AG04450 (cell line): ENCODE results near the gene KRT33A. TPM values are rescaled to one million over a fixed set of nuclear protein-coding genes. Genes with fewer than 3 reads are reported as not detected.

ENCODE experiments used
- CTCF ChIA-PET: fragments of 300-600, 350-600 bp; formaldehyde crosslinking; extraction: SDS; loops from one replicate; lab custom pipeline; 2022; ENCODE audit warnings: antibody characterized with exemption, inconsistent platforms; lab: Charles Lee
- POLR2A ChIA-PET: fragments of 350-600 bp; formaldehyde crosslinking; extraction: SDS; loops from one replicate; lab custom pipeline; 2021; ENCODE audit warnings: antibody characterized with exemption, inconsistent platforms; lab: Yijun Ruan, JAX
- DNase-seq: peaks from one replicate; pipeline ENCODE4 v3.0.0-alpha.2; 2011; ENCODE audit warnings: low read depth, low spot score
- H3K27ac ChIP-seq: one replicate; pipeline ENCODE4 v1.5.1; 2012; ENCODE audit warnings: low read depth, low read length, control low read depth
- H3K27me3 ChIP-seq: one replicate; pipeline ENCODE4 v1.6.0; 2012; ENCODE audit warnings: low read length; ENCODE audit not compliant: control insufficient read depth, insufficient read depth
- H3K4me3 ChIP-seq: 2 replicates; pipeline ENCODE4 v1.5.1; 2011; ENCODE audit warnings: mild to moderate bottlenecking, low read depth, low read length, control low read depth
- H3K9me3 ChIP-seq: 2 replicates; pipeline ENCODE4 v1.5.1; 2012; ENCODE audit warnings: low read length; ENCODE audit not compliant: control insufficient read depth, insufficient read depth
- polyA plus RNA-seq: library from polyadenylated mRNA; depleted of rRNA; stranded (reverse); fragments of >200 nt; gene quantifications from 2 replicates; pipeline ENCODE4 v1.2.3, GENCODE V29; 2011
- TF ChIP-seq, protein P1 (sequence below): IDR thresholded peaks from 2 replicates; pipeline ENCODE4 v1.5.1; 2011; ENCODE audit warnings: low read depth, low read length, control low read depth, inconsistent platforms

The KRT33A gene
- polyA plus RNA-seq, 1 experiment = not detected

DNA sequence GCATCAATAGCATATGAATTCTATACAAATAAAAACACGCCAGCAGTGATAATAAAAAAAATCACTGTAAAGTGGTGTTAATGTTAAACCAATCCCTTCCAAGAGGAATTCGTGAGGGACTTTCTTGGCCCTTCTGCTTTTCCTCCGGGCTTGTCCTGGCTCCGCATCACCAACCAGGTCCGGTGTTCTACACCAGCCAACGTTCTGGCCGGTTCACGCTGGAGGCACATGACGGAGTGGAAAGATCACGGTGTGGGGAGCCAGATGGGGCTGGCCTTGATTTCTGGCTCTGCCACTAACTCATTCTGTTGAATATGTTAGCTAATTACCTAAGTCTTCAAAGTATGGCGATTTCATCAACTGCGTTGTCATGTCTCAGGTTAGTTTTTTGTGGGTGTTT, 46.5 kb downstream of the KRT33A start:
- Histone ChIP-seq H3K4me3 (no peak overlapping the region), H3K27me3 (peaks cover 2% of the 10 kb centered on the region), H3K27ac (no peak overlapping the region), H3K9me3 (no peaks in the 10 kb centered on the region; the same call in none of the 2 replicates)
- DNase-seq = no peak
- POLR2A ChIA-PET = no interaction called here
- TF ChIP-seq, protein P1, sequence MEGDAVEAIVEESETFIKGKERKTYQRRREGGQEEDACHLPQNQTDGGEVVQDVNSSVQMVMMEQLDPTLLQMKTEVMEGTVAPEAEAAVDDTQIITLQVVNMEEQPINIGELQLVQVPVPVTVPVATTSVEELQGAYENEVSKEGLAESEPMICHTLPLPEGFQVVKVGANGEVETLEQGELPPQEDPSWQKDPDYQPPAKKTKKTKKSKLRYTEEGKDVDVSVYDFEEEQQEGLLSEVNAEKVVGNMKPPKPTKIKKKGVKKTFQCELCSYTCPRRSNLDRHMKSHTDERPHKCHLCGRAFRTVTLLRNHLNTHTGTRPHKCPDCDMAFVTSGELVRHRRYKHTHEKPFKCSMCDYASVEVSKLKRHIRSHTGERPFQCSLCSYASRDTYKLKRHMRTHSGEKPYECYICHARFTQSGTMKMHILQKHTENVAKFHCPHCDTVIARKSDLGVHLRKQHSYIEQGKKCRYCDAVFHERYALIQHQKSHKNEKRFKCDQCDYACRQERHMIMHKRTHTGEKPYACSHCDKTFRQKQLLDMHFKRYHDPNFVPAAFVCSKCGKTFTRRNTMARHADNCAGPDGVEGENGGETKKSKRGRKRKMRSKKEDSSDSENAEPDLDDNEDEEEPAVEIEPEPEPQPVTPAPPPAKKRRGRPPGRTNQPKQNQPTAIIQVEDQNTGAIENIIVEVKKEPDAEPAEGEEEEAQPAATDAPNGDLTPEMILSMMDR = no peak
- CTCF ChIA-PET = interaction anchor here (1.0 kb wide), 1 partner anchor 19 kb away, joined by 3 read pairs; no protein-coding TSS in a partner anchor

DNA sequence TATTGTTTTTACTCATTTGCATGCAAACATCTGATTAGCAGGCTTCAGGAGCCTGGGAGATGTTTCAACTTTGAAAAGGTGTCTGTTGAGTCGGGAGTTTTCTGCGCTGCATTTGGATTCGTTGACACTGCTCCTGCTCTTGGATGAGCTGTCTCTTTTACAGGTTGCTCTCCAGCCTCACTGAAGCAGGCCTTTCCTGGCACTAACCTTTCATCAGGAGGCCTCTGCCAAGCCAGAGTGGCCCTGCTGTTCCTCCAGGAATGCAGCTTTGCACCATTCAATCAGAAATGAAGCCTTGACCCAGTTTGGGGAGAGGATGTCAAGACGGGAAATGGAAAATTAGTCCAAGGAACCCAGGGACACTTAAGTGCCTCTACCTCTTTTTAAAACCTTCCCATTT, 47.6 kb downstream of the KRT33A start:
- DNase-seq = no peak
- CTCF ChIA-PET = interaction anchor here (1.4 kb wide), 1 partner anchor 19 kb away, joined by 8 read pairs; no protein-coding TSS in a partner anchor

GRCh38 chr17:41301916-41302901, 48.4 kb downstream of the KRT33A start, which contains the start of gene KRTAP29-1:
Gene KRTAP29-1, minus strand, starts transcription at chr17:41302851. Its CDS starts 0 bp downstream, at chr17:41302851.
- Histone ChIP-seq H3K27me3 (peaks cover 2% of the 10 kb centered on the region), H3K27ac (no peak within 1 kb of the TSS), H3K9me3 (peaks cover 2% of the 10 kb centered on the region), H3K4me3 (no peak within 1 kb of the TSS)
- no peak for DNase-seq
- TF ChIP-seq, protein P1 = no peak
- CTCF ChIA-PET = interaction anchor here (1.4 kb wide), 2 partner anchors 20 to 247 kb away, joined by 6 to 8 read pairs; no protein-coding TSS in a partner anchor
- POLR2A ChIA-PET = no interaction called here

More for the DNA sequence above, 47.6 kb downstream of the KRT33A start:
- TF ChIP-seq, protein P1 = no peak
- peaks cover 2% of the 10 kb centered on the region for H3K9me3 ChIP-seq
- H3K27me3 ChIP-seq = peaks cover 2% of the 10 kb centered on the region
- no peak overlapping the region for H3K4me3 ChIP-seq
- H3K27ac ChIP-seq = no peak overlapping the region
- POLR2A ChIA-PET = no interaction called here

- peaks cover 2% of the 10 kb centered on the region for H3K9me3 ChIP-seq
- CTCF ChIA-PET = interaction anchor here (1.4 kb wide), 1 partner anchor 248 kb away, joined by 6 read pairs; no protein-coding TSS in a partner anchor
These were observed 49.3 kb downstream of the KRT33A start for GRCh38 chr17:41301204-41301790.

More at GRCh38 chr17:41301204-41301790, 49.3 kb downstream of the KRT33A start:
- Histone ChIP-seq H3K27ac (no peak overlapping the region), H3K4me3 (no peak overlapping the region), H3K27me3 (no peaks in the 10 kb centered on the region)
- TF ChIP-seq, protein P1 = no peak
- no peak for DNase-seq
- POLR2A ChIA-PET = no interaction called here
